Naive thymus-derived CD4-positive, alpha-beta T cell (primary cell): Measurements from ENCODE around the gene CUEDC1. TPM values are rescaled to one million over a fixed set of nuclear protein-coding genes. Genes with fewer than 3 reads are reported as not detected.
"Not testable (repeated sequence)": the region's sequence is repeated elsewhere in the genome, so short reads cannot be mapped to it uniquely, and the experiment has no call there.

ENCODE experiments used
- ATAC-seq: fragments of 150-1000 bp; cut with Tn5 transposase; 2 replicates; pipeline ENCODE4 v1.10.0; 2021; ENCODE audit warnings: mild to moderate bottlenecking, moderate library complexity
- CTCF ChIA-PET: fragments of 350-600 bp; sonication (Branson Sonifier 250); formaldehyde crosslinking; loops from one replicate; lab custom pipeline; 2021; ENCODE audit warnings: antibody characterized with exemption; lab: Charles Lee
- POLR2A ChIA-PET: fragments of 350-600 bp; sonication (Branson Sonifier 250); formaldehyde crosslinking; loops from one replicate; lab custom pipeline; 2021; ENCODE audit warnings: antibody characterized with exemption, inconsistent platforms; lab: Charles Lee
- DNase-seq, 9 donors: peaks; one replicate each; pipeline versions ENCODE4 v3.0.0 to v3.0.0-alpha.2; 2020 to 2022; ENCODE audit warnings: mixed read lengths in 1 of 9
- H3K27ac ChIP-seq: one replicate; pipeline ENCODE4 v1.7.0; 2013; ENCODE audit warnings: mild to moderate bottlenecking, low read depth, low read length, moderate library complexity
- H3K27me3 ChIP-seq, 2 donors: one replicate each; pipeline ENCODE4 v1.7.0; 2013; ENCODE audit warnings: low read length in 2 of 2, mild to moderate bottlenecking in 2 of 2, moderate library complexity in 2 of 2; ENCODE audit not compliant: control insufficient read depth in 2 of 2, insufficient read depth in 2 of 2
- H3K36me3 ChIP-seq, 3 experiments: 1 replicate in 2 of 3; 2 replicates in 1 of 3; pipeline ENCODE4 v1.7.0; 2013; ENCODE audit warnings: low read length in 3 of 3, mild to moderate bottlenecking in 3 of 3, moderate library complexity in 1 of 3; ENCODE audit not compliant: insufficient read depth in 3 of 3, control insufficient read depth in 2 of 3
- H3K4me1 ChIP-seq, 2 donors: one replicate each; pipeline ENCODE4 v1.7.0; 2013; ENCODE audit warnings: low read length in 2 of 2, mild to moderate bottlenecking in 2 of 2, moderate library complexity in 1 of 2; ENCODE audit not compliant: control insufficient read depth in 2 of 2, insufficient read depth in 2 of 2
- H3K4me3 ChIP-seq: 2 replicates; pipeline ENCODE4 v1.7.0; 2013; ENCODE audit warnings: mild to moderate bottlenecking, low read length
- H3K9me3 ChIP-seq, 3 experiments: 1 replicate in 2 of 3; 2 replicates in 1 of 3; pipeline ENCODE4 v1.7.0; 2013; ENCODE audit warnings: low read length in 3 of 3; ENCODE audit not compliant: control insufficient read depth in 2 of 3
- H3K27ac Mint-ChIP-seq, 9 donors: one replicate each; pipeline ENCODE4 v1.8.0; 2020 to 2022; ENCODE audit warnings: mixed read lengths in 9 of 9, mild to moderate bottlenecking in 8 of 9, moderate library complexity in 5 of 9, inconsistent platforms in 2 of 9
- H3K27me3 Mint-ChIP-seq, 5 donors: one replicate each; pipeline ENCODE4 v1.8.0; 2021 to 2022; ENCODE audit warnings: mixed read lengths in 5 of 5, mild to moderate bottlenecking in 1 of 5
- H3K36me3 Mint-ChIP-seq, 5 donors: one replicate each; pipeline ENCODE4 v1.8.0; 2020 to 2022; ENCODE audit warnings: mixed read lengths in 5 of 5, mild to moderate bottlenecking in 3 of 5, inconsistent platforms in 1 of 5
- H3K4me1 Mint-ChIP-seq, 7 donors: one replicate each; pipeline ENCODE4 v1.8.0; 2020 to 2022; ENCODE audit warnings: mixed read lengths in 7 of 7, mild to moderate bottlenecking in 3 of 7, inconsistent platforms in 1 of 7
- H3K4me3 Mint-ChIP-seq, 10 donors: one replicate each; pipeline ENCODE4 v1.8.0; 2020 to 2022; ENCODE audit warnings: mild to moderate bottlenecking in 10 of 10, mixed read lengths in 10 of 10, moderate library complexity in 6 of 10, inconsistent platforms in 2 of 10
- H3K9me3 Mint-ChIP-seq, 11 donors: one replicate each; pipeline ENCODE4 v1.8.0; 2020 to 2022; ENCODE audit warnings: mixed read lengths in 11 of 11, mild to moderate bottlenecking in 4 of 11, inconsistent platforms in 1 of 11, moderate library complexity in 1 of 11
- intact Hi-C, 2 donors: fragments of 100-400 bp; cut with micrococcal nuclease; formaldehyde crosslinking; loops; one replicate each; pipeline ENCODE4 v1.15.1; 2023
- polyA plus RNA-seq, 2 donors: library from polyadenylated mRNA; unstranded; fragments of 300-500 nt; fragmentation: Illumina TruSeq; gene quantifications; one replicate each; pipeline ENCODE4 v1.2.3, GENCODE V29; 2021
- total RNA-seq, 6 experiments: library from RNA in 5 of 6; stranded (reverse) in 5 of 6; gene quantifications; 1 replicate in 5 of 6; 2 replicates in 1 of 6; pipeline ENCODE4 v1.2.3 and lab custom pipeline; 2021 to 2026

Gene CUEDC1
- total and polyA plus RNA-seq, 7 experiments from 2014 or later, result 0.10 to 7.7 (median 1.0) TPM; not detected in 2

DNA sequence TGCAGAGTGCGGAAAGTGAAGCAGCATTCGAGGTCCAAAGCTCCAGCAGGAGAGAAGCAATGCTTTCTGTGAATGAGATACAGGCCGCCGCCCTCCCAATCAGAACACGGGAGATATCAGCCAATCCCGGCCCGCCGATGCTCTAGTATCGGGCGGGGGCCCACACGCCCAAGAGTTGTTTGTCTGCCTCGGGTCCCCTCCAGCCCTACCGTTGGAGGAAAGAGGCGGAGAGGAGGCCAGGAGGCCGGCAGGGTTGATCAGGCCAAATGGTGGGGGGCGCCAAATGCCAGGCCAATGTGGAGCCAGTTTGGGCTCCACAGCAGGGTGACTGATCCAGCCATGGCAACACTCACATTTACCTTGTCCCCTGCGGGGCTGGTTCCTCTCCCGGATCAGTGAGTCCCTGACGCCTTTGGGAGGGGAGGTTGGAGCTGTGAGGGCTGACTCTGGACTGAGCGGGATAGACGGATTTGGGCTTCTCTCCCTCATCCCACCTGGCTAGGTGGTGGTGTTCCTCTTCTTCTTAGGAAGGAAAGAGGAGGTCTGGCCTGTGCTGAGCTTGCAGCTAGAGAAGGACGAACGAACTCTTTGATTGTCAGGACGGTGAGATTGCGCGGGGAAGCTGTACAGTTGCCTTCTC is 10.4 kb upstream of the CUEDC1 start:
- Histone ChIP-seq H3K4me3 (no peak overlapping the region), H3K36me3 (no peaks in the 10 kb centered on the region), H3K27me3 (no peaks in the 10 kb centered on the region), H3K27ac (no peak overlapping the region), H3K9me3 (no peaks in the 10 kb centered on the region), H3K4me1 (no peaks in the 10 kb centered on the region)
- CTCF ChIA-PET, result no interaction called here
- peaks cover 0 to 19% (median 0%) of the 10 kb centered on the region in 5 donors for H3K27me3 Mint-ChIP-seq
- H3K36me3 Mint-ChIP-seq, result no peaks in the 10 kb centered on the region
- POLR2A ChIA-PET, result interaction anchor here (1.3 kb wide), 1 partner anchor 29 kb away, joined by 3 read pairs; no protein-coding TSS in a partner anchor
- no peak overlapping the region for H3K27ac Mint-ChIP-seq
- no peak overlapping the region for H3K4me3 Mint-ChIP-seq
- intact Hi-C loops, result no loop called here
- H3K9me3 Mint-ChIP-seq, result no peaks in the 10 kb centered on the region
- no peak for ATAC-seq
- no peaks in the 10 kb centered on the region for H3K4me1 Mint-ChIP-seq
- no peak for DNase-seq

DNA sequence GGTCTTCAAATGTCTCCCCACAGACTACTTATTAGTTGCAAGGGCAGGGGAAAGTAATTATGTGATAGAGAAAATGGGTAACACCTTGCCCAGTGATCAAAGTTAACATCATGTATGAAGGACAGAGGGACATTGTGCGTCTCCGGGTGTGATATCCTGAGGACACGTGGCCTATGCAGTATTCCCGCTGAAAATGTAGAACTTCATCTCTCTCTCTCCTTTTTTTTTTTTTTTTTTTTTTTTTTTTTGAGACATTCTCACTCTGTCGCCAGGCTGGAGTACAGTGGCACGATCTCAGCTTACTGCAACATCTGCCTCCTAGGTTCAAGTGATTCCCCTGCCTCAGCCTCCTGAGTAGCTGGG is 7.9 kb upstream of the CUEDC1 start:
- ATAC-seq, result no peak
- Histone ChIP-seq H3K9me3 (no peaks in the 10 kb centered on the region), H3K27me3 (no peaks in the 10 kb centered on the region), H3K36me3 (no peaks in the 10 kb centered on the region), H3K4me3 (no peak overlapping the region), H3K27ac (no peak overlapping the region), H3K4me1 (no peaks in the 10 kb centered on the region)
- POLR2A ChIA-PET, result no interaction called here
- no peak overlapping the region for H3K4me3 Mint-ChIP-seq
- H3K27ac Mint-ChIP-seq, result no peak overlapping the region
- no peak for DNase-seq
- CTCF ChIA-PET, result interaction anchor here (0.6 kb wide), 1 partner anchor 235 kb away, joined by 3 read pairs; no protein-coding TSS in a partner anchor
- intact Hi-C loops, result no loop called here
- H3K27me3 Mint-ChIP-seq, result peaks cover 0 to 40% (median under 1%) of the 10 kb centered on the region in 5 donors
- no peaks in the 10 kb centered on the region for H3K9me3 Mint-ChIP-seq
- peaks cover 0 to 1% (median 0%) of the 10 kb centered on the region in 7 donors for H3K4me1 Mint-ChIP-seq
- no peaks in the 10 kb centered on the region for H3K36me3 Mint-ChIP-seq

DNA sequence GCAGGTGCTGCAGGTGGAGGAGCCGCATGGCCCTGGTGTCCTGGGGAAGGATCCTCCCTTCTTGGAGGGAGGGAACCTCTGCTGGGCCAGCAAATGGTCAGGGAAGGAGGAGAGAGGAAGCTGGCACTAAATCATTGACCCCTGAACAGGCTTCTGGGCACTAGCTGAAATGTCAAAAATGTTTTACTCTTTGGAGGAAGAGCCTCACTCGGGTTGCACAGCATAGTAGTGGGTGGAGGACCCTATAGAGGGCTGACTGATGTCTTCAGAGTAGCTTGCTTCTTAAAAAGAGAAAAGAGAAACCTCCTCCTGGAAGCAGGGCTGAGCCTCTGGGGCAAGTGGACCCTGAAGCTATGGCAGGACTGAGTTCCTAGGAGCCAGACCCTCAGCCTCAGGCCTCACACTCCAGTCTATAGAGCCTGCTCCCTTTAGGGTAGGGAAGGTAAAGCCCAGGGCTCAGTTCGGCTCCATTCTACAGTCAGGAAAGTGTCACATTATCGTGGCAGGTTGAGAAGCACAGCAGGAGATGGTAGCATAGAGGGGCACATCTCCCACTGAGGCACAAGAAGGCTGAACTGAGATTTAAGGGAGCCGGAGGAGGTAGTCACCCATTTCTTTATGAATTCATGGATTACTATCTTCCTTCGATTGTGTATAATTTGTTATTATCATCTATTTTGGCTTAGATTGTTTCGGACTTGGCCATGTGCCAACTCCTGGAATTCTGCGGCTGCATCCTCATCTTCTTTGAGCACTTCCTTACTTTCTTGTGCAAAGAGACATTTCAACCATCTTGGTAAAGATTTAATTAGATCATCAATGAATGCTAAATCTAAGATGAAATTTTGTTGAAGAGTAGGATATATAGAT is 7.3 kb upstream of the CUEDC1 start:
- Histone ChIP-seq H3K9me3 (no peaks in the 10 kb centered on the region), H3K4me1 (no peaks in the 10 kb centered on the region), H3K27me3 (no peaks in the 10 kb centered on the region), H3K27ac (no peak overlapping the region), H3K4me3 (no peak overlapping the region), H3K36me3 (no peaks in the 10 kb centered on the region)
- H3K27me3 Mint-ChIP-seq, result peaks cover 0 to 46% (median 4%) of the 10 kb centered on the region in 5 donors
- no peaks in the 10 kb centered on the region for H3K9me3 Mint-ChIP-seq
- H3K4me1 Mint-ChIP-seq, result peaks cover 0 to 4% (median 3%) of the 10 kb centered on the region in 7 donors
- CTCF ChIA-PET, result no interaction called here
- H3K27ac Mint-ChIP-seq, result peak overlapping the region in 1 of 9 donors; percentile 17
- POLR2A ChIA-PET, result no interaction called here
- no peak for ATAC-seq
- no peaks in the 10 kb centered on the region for H3K36me3 Mint-ChIP-seq
- intact Hi-C loops, result no loop called here
- no peak for DNase-seq
- H3K4me3 Mint-ChIP-seq, result no peak overlapping the region

- no peak for ATAC-seq
- peaks cover 0 to 63% (median 4%) of the 10 kb centered on the region in 5 donors for H3K27me3 Mint-ChIP-seq
- peaks cover 14% of the 10 kb centered on the region in 2 donors for H3K4me1 ChIP-seq
- no peak overlapping the region for H3K4me3 Mint-ChIP-seq
- H3K4me1 Mint-ChIP-seq, result peaks cover 6 to 20% (median 19%) of the 10 kb centered on the region in 7 donors
- ChIA-PET CTCF (interaction anchor here (0.6 kb wide), 1 partner anchor 1232 kb away, joined by 3 read pairs; no protein-coding TSS in a partner anchor), POLR2A (no interaction called here)
- H3K27ac ChIP-seq, result no peak overlapping the region
- H3K27ac Mint-ChIP-seq, result no peak overlapping the region
- no peaks in the 10 kb centered on the region for H3K9me3 Mint-ChIP-seq
- no peaks in the 10 kb centered on the region for H3K36me3 Mint-ChIP-seq
- H3K4me3 ChIP-seq, result no peak overlapping the region
- H3K36me3 ChIP-seq, result no peaks in the 10 kb centered on the region
- no peaks in the 10 kb centered on the region for H3K27me3 ChIP-seq
- DNase-seq, result no peak
- intact Hi-C loops, result loop anchor here in 1 of 2 donors (5.0 kb wide), 1 partner anchor 37 kb away; no protein-coding TSS in a partner anchor
- H3K9me3 ChIP-seq, result no peaks in the 10 kb centered on the region
Observed at GRCh38 chr17:57959929-57960328, 4.7 kb upstream of the CUEDC1 start.

DNA sequence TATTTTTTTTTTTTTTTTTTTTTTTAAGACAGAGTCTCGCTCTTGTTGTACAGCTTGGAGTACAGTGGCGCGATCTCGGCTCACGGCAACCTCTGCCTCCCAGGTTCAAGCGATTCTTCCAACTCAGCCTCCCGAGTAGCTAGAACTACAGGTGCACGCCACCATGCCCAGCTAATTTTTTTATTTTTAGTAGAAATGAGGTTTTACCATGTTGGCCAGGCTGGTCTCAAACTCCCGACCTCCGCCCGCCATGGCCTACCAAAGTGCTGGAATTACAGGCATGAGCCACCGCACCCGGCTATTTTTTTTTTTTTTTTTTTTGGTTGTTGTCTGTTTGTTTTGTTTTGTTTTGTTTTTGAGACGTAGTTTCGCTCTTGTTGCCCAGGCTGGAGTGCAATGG is 3.2 kb upstream of the CUEDC1 start:
- H3K4me3 Mint-ChIP-seq, CTCF ChIA-PET, H3K27ac ChIP-seq, H3K27ac Mint-ChIP-seq, H3K4me3 ChIP-seq, H3K9me3 ChIP-seq, H3K27me3 ChIP-seq, H3K36me3 ChIP-seq, H3K9me3 Mint-ChIP-seq, H3K36me3 Mint-ChIP-seq, ATAC-seq, POLR2A ChIA-PET, DNase-seq: not testable (repeated sequence)
- Mint-ChIP-seq H3K27me3 (peaks cover 4 to 70% (median 5%) of the 10 kb centered on the region in 5 donors), H3K4me1 (peaks cover 6 to 24% (median 23%) of the 10 kb centered on the region in 7 donors)
- peaks cover 14% of the 10 kb centered on the region in 2 donors for H3K4me1 ChIP-seq
- intact Hi-C loops, result loop anchor here in 1 of 2 donors (5.0 kb wide), 1 partner anchor 39 kb away; no protein-coding TSS in a partner anchor

GRCh38 chr17:57957886-57958285 is 2.7 kb upstream of the CUEDC1 start:
- intact Hi-C loops, result loop anchor here (2.0 to 5.0 kb wide), 2 partner anchors 29 to 39 kb away; no protein-coding TSS in a partner anchor

More at GRCh38 chr17:57957886-57958285, 2.7 kb upstream of the CUEDC1 start:
- Mint-ChIP-seq H3K27me3 (peaks cover 4 to 73% (median 6%) of the 10 kb centered on the region in 5 donors), H3K9me3 (no peaks in the 10 kb centered on the region), H3K27ac (peak overlapping the region in 2 of 9 donors; percentile 6 to 25), H3K36me3 (no peaks in the 10 kb centered on the region), H3K4me1 (peaks cover 6 to 27% (median 24%) of the 10 kb centered on the region in 7 donors), H3K4me3 (peak overlapping the region in 4 of 10 donors; percentile 0 to 54 (median 14))
- DNase-seq (no peak), ATAC-seq (no peak)
- Histone ChIP-seq H3K9me3 (no peaks in the 10 kb centered on the region), H3K4me1 (peaks cover 14% of the 10 kb centered on the region in 2 donors), H3K4me3 (no peak overlapping the region), H3K27me3 (no peaks in the 10 kb centered on the region), H3K27ac (no peak overlapping the region), H3K36me3 (no peaks in the 10 kb centered on the region)
- CTCF ChIA-PET, result no interaction called here
- POLR2A ChIA-PET, result no interaction called here
